Esophagus (tissue), 2 donors: ENCODE results near the gene VAMP4. TPM values are rescaled to one million over a fixed set of nuclear protein-coding genes. Genes with fewer than 3 reads are reported as not detected.
"Not testable (repeated sequence)": the region's sequence is repeated elsewhere in the genome, so short reads cannot be mapped to it uniquely, and the experiment has no call there.

ENCODE experiments used
- H3K27ac ChIP-seq, 2 donors: one replicate each; pipeline ENCODE4 v1.5.1; 2013; ENCODE audit warnings: low read depth in 2 of 2, mild to moderate bottlenecking in 2 of 2, inconsistent platforms in 1 of 2, low read length in 1 of 2, moderate library complexity in 1 of 2
- H3K27me3 ChIP-seq, 2 donors: one replicate each; pipeline ENCODE4 v1.6.1; 2013; ENCODE audit warnings: low read length in 2 of 2, control low read depth in 1 of 2, mild to moderate bottlenecking in 1 of 2; ENCODE audit not compliant: insufficient read depth in 2 of 2, control insufficient read depth in 1 of 2
- H3K36me3 ChIP-seq, 2 donors: one replicate each; pipeline ENCODE4 v1.6.1; 2013; ENCODE audit warnings: low read length in 1 of 2; ENCODE audit not compliant: control insufficient read depth in 2 of 2, insufficient read depth in 2 of 2
- H3K4me1 ChIP-seq, 2 donors: one replicate each; pipeline ENCODE4 v1.6.1; 2013; ENCODE audit warnings: low read length in 1 of 2; ENCODE audit not compliant: control insufficient read depth in 2 of 2, insufficient read depth in 2 of 2
- H3K4me3 ChIP-seq, 2 donors: one replicate each; pipeline ENCODE4 v1.5.1; 2013; ENCODE audit warnings: low read length in 2 of 2, mild to moderate bottlenecking in 2 of 2, low read depth in 1 of 2, moderate library complexity in 1 of 2
- H3K9me3 ChIP-seq, 2 donors: one replicate each; pipeline ENCODE4 v1.6.1; 2013; ENCODE audit warnings: mild to moderate bottlenecking in 2 of 2, low read depth in 1 of 2, low read length in 1 of 2, moderate library complexity in 1 of 2; ENCODE audit not compliant: control insufficient read depth in 2 of 2, insufficient read depth in 1 of 2
- WGBS, 2 donors: extraction: QIAGEN DNeasy Blood & Tissue Kit; methylation state at CpG; one replicate each; pipeline ENCODE4 v1.1.7; 2013; 5-methylcytosine and 5-hydroxymethylcytosine counted together
- polyA plus RNA-seq, 2 donors: library from polyadenylated mRNA; stranded (reverse); fragments of 200-250 nt; gene quantifications; one replicate each; pipeline ENCODE4 v1.2.3, GENCODE V29; 2013
- donor health status: healthy with polysubstance abuse.
- donor health status: Bipolar disorder and iron deficiency.

Gene VAMP4
- polyA plus RNA-seq, 2 donors: 5.0 to 5.5 TPM

DNA sequence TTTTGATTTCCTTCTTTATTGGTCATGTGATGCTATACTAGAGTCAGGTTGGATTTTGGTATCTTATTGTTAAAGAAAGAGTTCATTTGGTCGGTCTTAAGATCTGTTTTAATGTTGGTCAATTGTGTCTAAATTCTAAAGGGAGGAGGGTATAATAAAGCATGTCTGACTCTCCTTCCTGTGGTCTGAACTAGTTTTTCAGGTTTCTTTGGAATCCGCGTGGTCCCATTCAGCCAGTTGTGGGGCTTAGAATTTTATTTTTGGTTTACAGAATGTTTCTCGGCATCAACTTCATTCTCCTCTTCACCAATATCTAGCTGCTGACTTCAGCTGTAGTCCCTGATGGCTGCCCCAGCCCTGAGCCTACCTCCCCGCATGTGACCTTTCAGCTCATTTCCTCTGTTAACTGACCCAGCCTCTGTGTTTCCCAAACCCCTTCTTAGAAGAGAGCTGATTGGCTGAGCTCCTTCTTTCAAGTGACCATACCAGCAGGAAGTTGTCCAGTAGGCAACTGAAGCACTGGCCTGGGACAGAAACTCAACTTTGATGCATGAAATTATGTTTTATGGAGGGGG is 80.7 kb downstream of the VAMP4 start:
- no peaks in the 10 kb centered on the region for H3K9me3 ChIP-seq
- H3K4me3 ChIP-seq: no peak overlapping the region
- H3K4me1 ChIP-seq: peaks cover 0 to 2% of the 10 kb centered on the region in 2 donors
- no peak overlapping the region for H3K27ac ChIP-seq
- H3K36me3 ChIP-seq: no peaks in the 10 kb centered on the region
- WGBS, 2 donors: 73 to 75% methylated on average over 5 of the region's 5 CpGs
- no peaks in the 10 kb centered on the region for H3K27me3 ChIP-seq

DNA sequence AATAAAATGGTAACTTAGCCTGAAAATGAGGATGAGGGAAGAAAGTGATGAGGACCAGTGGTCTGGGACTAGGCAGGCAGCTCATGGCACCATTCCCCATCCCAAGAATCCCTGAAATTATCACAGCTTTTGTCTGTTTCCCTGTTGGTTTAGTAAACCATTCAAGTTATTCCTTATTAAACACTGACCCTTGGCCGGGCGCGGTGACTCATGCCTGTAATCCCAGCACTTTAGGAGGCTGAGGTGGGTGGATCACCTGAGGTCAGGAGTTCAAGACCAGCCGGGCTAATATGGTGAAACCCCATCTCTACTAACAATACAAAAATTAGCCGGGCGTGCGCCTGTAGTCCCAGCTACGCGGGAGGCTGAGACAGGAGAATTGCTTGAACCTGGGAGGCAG is 85.7 kb downstream of the VAMP4 start:
- H3K36me3 ChIP-seq, H3K4me1 ChIP-seq, H3K27me3 ChIP-seq, H3K4me3 ChIP-seq, H3K9me3 ChIP-seq: not testable (repeated sequence)
- H3K27ac ChIP-seq: peak overlapping the region in 1 of 2 donors; percentile 20
- WGBS, 2 donors: 82 to 92% methylated on average over 9 of the region's 9 CpGs

DNA sequence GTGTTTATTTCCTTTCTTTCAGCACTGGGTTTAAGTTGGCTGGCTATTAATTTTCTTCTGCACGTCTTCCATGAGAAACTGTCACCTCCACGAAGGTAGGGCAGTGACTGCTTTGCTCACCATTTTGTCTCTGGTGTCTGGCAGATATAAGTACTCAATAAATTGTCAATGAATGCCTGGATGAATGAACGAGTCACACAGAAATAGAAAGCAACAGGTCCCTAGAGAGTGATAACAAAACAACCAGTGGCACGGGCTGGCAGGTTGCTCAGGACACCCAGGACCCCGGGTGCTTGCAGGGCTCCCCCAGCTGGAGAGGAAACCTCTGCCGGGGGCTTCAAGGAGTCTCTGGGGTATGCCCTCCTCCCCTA is 86.1 kb downstream of the VAMP4 start:
- Histone ChIP-seq H3K36me3 (no peaks in the 10 kb centered on the region), H3K4me1 (no peaks in the 10 kb centered on the region), H3K9me3 (no peaks in the 10 kb centered on the region), H3K27ac (peak overlapping the region; percentile 67), H3K4me3 (no peak overlapping the region), H3K27me3 (no peaks in the 10 kb centered on the region)
- WGBS, 2 donors: 71 to 75% methylated on average over 6 of the region's 6 CpGs

DNA sequence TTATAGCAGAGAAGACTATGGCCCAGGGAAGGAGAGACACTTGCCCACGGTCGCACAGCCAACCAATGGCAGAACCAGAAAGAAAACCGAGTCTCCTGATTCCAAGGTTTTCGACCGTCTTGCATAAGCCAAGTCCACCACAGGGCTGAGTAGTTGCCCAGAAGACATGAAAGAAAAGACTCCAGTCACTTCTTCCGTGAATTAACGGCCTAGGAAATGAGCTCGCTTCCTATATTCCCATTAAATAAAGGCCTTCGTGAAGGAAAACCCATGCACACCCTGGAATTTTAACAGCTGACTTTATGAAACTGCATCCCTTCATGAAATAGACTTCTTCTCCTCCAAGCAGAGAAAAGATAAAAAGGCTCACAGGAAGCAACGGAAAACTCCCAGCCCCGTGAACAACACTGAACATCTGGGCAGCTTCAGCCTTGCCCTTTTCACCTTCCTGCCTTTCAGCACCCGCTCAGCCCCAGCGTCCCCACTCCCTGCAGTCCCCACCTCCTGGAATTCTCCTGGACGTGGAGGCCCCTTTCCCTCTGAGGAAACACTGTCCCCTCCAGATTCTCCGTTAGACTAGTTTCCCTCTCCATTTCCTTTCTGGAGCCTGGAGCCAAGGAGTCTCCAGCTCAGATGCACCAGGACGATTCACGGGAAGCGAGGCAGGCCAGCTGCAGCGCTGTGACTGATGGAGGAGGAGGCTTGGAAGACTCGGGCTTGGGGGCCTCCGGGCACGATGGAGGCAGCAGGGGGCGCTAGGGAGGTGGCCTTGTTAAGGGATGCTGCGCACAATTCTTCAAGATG is 86.7 kb downstream of the VAMP4 start:
- H3K9me3 ChIP-seq: no peaks in the 10 kb centered on the region
- H3K36me3 ChIP-seq: no peaks in the 10 kb centered on the region
- peak overlapping the region; percentile 67 for H3K27ac ChIP-seq
- 38 to 40% methylated on average over 24 of the region's 24 CpGs for WGBS, 2 donors
- H3K4me3 ChIP-seq: no peak overlapping the region
- H3K27me3 ChIP-seq: no peaks in the 10 kb centered on the region
- H3K4me1 ChIP-seq: no peaks in the 10 kb centered on the region

DNA sequence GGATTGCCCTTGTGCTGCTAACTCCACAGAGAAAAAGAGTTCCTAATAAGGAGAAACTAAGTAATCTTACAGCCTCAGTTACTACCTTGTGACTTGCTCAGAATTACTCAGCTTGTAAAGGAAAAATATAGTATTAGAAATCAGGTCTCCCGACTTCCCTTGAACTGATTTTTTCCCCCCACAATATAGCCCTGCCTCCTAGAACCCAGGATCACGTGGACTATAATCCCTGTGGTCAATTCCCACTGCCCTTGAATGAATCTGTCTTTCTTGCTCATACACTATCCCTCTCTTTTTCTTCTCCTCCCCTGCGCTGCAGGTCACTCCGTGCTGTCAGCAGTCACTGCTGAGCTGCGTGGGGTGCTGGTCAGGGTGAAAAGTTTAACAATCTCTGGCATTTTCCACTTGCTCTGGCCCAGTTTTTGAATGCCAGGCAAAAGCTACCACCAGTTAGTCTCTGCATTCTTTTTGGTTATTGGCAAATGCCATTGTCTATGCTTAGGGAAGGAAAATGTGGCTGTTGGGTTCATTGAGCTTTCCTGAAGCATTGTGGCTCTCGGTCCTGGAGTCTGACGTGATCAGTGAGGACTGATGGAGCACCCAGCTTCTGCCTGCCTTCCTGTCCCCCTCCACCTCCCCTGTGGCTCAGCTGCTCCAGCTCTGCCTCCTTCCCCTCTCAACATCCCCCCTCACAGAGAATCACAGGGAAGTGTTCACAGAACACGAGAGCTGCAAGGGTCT is 87.5 kb downstream of the VAMP4 start:
- 53 to 54% methylated on average over 8 of the region's 8 CpGs for WGBS, 2 donors
- Histone ChIP-seq H3K27me3 (no peaks in the 10 kb centered on the region), H3K9me3 (no peaks in the 10 kb centered on the region), H3K36me3 (no peaks in the 10 kb centered on the region), H3K4me1 (no peaks in the 10 kb centered on the region), H3K4me3 (no peak overlapping the region), H3K27ac (peak overlapping the region; percentile 67)

DNA sequence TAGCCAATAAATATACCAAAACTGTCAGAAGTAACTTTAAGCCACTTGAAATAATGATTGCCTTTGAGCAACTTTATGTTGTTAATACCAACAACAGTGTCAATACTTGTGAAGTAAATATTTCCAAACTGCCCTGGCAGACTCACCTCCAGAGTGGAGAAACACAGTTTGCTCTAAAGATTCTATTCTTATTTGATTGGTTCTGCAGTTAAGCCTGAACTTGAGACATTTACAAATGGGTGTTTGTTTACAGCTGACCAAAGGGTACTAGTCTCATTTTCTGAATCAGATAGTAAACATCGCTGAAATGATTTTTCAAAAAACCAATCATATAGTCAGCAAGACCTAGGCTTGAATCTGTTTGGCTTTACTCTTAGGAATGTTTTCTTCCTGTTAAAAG is 88.1 kb downstream of the VAMP4 start:
- 44 to 53% methylated on average over 1 of the region's 1 CpG for WGBS, 2 donors
- H3K4me3 ChIP-seq: no peak overlapping the region
- no peak overlapping the region for H3K27ac ChIP-seq
- no peaks in the 10 kb centered on the region for H3K4me1 ChIP-seq
- H3K9me3 ChIP-seq: no peaks in the 10 kb centered on the region
- H3K36me3 ChIP-seq: no peaks in the 10 kb centered on the region
- no peaks in the 10 kb centered on the region for H3K27me3 ChIP-seq

DNA sequence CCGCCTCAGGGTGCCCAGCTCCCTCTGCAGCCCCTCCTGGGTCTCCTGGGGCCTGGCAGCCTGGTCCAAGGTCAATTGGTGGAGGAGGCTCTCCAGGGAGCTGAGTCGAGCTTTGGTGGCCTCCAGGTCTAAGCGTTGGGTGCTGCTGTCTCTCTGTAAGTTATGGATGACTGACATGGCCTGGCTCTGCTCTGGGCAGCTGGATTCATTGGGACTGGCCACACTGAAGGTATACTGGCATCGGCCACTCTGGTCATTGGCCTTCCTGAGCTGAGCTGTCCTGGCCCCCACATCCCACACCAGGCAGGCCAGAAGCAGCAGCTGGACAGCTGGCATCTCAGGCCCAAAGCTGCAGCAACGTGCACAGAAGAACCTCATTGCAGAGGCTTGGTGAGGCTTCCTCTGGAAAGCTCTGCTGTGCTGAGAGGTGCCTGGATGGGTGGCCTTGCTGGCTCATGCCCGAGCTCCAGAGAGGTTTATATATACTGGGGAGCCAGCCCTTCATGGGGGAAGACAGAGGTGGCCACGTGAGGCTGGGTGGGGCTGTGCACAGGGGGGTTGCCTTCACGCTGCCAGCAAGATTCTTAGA is 89.5 kb downstream of the VAMP4 start, which contains the start of gene MYOC:
Gene MYOC (minus strand): TSS at position 455 of the 589 bp plus-strand sequence. CDS start 77 bp downstream, at position 378.
- 67 to 70% methylated on average over 8 of the region's 8 CpGs for WGBS, 2 donors
- H3K4me1 ChIP-seq: no peaks in the 10 kb centered on the region
- H3K27ac ChIP-seq: peak within 1 kb of the TSS in 1 of 2 donors; percentile 59
- H3K9me3 ChIP-seq: no peaks in the 10 kb centered on the region
- H3K36me3 ChIP-seq: no peaks in the 10 kb centered on the region
- no peaks in the 10 kb centered on the region for H3K27me3 ChIP-seq
- H3K4me3 ChIP-seq: no peak within 1 kb of the TSS

Other genes starting within 250 kb of the VAMP4 start
- not detected for gene MYOCOS, start 119.8 kb downstream of the VAMP4 start, polyA plus RNA-seq
- 1 to 10 TPM; 3.3 to 4.6 TPM for gene MYOC, start 89.4 kb downstream of the VAMP4 start, polyA plus RNA-seq
- 10 to 100 TPM in 1 of 2 donors, 1 to 10 TPM in 1; 5.8 to 13.6 TPM for gene METTL13, start 39.6 kb upstream of the VAMP4 start, polyA plus RNA-seq
- under 1 TPM; 0.53 to 0.76 TPM for gene DNM3, start 99.4 kb upstream of the VAMP4 start, polyA plus RNA-seq